GM21367 (cell line): ENCODE results near the gene MUC3A.
"Not testable (repeated sequence)": the region's sequence is repeated elsewhere in the genome, so short reads cannot be mapped to it uniquely, and the experiment has no call there.

Source experiments
- ATAC-seq: cut with Tn5 transposase; IDR thresholded peaks from one replicate; pipeline ENCODE4 v1.9.1; 2021; ENCODE audit not compliant: unreplicated experiment

Gene MUC3A

DNA sequence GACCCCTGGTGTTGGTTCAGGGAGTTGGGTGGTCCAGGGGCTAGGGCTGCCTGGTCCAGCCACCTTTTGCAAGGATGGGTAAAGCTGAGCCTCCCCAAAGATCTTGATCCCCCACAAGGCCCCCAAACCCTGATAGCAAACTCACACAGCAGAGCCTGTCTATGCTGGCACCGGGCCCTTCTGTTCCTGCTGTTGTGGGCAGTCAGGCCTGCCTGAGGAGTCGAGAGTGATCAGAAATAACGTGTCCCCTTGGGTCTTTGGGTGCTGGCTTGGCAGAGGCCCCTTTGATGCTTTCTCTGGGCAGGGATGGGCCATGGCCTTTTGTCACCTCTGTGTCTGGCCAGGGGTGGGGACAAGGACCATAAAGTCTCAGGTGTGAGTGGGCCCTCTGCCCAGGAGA is 19.3 kb downstream of the MUC3A start:
- ATAC-seq: no peak

DNA sequence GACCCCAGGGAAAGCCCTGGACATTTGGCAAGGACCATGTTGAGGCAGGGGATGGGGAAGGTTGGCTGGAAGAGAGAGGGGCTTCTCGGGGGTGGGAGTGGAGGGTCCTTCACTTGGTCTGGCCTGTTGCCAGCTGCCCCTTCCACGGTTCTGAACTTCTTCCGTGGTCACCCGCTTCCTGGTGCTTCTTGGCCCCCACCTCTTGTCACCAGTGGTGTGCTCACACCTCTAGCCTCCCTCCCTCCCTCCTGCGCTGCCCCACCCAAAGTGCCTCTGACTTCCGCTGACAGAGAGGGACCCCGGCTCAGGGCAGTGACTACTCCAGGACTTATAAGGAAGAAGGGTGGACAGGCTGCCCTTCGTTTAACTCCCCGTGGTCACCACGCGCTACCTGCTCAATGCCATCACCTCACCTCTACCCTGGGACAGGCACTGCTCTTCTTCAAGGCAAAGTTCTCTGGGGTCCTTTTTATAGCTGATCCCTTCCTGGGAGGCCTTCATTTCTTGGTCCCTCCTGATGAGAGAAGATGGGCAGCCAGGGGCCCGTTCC is 19.8 kb downstream of the MUC3A start, which contains the start of gene MUC12:
Gene MUC12 (plus strand): TSS at position 500 of the 550 bp plus-strand sequence. CDS start 58 bp downstream, outside the sequence.
- ATAC-seq: no peak

DNA sequence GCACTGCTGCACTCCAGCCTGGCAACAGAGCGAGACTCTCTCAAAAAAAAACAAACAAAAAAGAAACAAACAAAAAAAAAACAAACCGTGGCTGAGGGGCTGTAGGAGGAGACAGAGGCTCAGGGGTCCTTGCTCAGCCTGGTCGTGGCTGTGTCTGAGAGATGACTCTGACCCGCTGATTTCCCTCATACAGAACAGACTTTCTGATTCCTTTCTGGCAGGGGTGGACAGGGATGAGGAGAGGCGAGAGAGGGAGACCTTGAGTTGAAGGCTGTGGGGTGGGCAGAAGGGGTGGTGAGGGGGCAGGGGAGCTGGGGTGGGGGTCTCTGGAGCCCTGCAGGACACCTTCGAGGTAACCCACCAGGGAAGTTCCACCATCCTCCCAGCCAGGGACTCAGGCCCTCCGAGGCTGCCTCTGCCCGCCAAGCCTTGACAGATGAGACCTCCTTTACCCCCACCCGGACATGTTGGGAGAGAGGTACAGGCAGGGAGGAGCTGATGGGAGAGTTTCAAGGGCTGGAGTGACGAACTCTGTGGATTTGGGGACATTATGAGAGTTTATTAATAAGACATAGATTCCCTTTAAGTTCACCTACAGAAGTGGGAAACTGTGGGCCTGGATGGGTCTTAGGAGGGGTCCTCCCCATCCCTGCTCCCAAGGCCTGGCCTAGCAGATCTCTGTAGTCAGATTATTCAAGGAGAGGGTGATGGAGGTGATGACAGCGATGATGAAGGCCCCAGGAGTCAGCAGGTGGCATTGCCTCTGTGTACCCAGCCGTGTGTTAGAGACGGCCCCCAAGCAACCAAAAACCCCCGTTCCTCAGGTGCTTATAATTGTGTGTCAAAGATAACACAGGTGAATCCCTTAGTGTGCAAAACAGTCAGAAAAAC is 22.0 kb downstream of the MUC3A start:
- ATAC-seq: no peak

DNA sequence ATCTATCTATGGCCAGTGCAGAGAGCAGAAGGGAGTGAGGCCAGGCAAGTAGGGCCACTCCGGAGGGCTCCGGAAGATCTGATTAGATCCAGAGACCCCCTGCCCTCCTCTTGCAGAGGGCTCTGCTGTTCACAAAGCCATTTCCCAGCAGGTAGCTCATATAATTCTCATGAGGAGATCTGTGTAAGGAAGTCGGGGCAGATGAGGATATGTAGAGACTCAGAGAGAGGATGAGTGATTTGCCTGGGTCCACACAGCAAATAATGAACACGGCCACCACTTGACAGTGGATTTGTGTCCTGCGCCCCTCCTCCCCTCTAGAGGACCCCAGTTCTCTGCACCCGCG is 22.6 kb downstream of the MUC3A start:
- no peak for ATAC-seq

DNA sequence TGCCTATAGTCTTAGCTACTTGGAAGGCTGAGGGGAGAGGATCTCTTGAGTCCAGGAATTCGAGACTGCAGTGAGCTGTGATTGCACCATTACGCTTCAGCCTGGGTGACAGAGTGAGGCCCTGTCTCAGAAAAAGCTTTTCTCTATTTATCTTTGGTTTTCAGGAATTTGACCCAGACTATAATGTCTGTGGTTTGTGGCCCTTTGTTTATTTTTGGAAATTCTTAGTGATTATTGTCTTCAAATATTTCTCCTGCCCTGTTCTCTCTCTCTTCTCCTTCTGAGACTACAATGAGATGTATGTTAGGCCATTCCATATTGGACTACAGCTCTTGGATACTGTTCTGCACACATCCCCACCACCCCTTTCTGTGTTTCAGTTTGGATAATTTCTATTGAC is 24.7 kb downstream of the MUC3A start:
- no peak for ATAC-seq

DNA sequence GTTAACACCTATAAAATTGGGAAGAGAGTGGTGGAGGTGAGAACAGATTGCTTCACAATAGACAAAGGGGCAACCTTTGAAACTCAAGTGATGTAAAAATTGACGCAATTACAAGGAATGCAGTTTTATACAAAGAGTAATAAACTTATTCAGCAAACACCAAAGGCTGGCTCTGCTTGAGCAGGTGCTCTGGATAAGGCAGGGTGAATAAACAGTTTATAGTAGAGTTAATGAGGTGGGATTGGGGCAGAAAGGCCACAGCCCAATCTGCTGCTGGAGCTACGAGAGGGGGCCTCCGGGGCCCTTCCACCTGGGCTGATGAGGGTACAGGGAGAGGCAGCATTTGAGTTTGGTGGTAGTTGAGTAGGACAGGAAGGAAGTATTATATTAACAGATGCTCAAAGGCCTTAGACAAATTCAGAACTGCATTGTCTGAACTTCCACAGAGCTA is 26.1 kb downstream of the MUC3A start:
- ATAC-seq: no peak

DNA sequence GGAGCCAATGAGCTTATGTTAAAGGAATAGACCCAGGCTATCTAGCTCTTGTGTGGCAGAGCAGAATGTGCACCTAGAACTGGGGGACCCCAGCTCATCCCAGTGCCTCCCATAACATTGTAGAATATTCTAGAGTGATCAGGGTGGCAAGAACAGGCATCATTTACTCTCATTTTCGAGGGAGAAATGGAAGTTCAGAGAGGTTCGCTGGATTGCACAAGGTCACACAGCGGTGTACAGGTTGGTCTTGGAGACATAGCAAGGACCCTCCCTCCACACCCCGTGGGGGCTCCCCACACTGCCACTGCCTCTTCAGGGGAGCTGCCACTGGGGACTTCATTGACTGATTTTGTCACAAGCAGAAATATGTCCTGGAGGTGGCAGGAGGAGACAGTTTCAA is 29.0 kb downstream of the MUC3A start:
- ATAC-seq: no peak

- no peak for ATAC-seq
Measured at GRCh38 chr7:100983451-100984187, 34.3 kb downstream of the MUC3A start.

- ATAC-seq: not testable (repeated sequence)
Measured at GRCh38 chr7:100984241-100984918, 35.0 kb downstream of the MUC3A start.

GRCh38 chr7:100985033-100985797 is 35.9 kb downstream of the MUC3A start:
- not testable (repeated sequence) for ATAC-seq

- ATAC-seq: no peak
Measured at GRCh38 chr7:100991631-100992030, 42.3 kb downstream of the MUC3A start.

DNA sequence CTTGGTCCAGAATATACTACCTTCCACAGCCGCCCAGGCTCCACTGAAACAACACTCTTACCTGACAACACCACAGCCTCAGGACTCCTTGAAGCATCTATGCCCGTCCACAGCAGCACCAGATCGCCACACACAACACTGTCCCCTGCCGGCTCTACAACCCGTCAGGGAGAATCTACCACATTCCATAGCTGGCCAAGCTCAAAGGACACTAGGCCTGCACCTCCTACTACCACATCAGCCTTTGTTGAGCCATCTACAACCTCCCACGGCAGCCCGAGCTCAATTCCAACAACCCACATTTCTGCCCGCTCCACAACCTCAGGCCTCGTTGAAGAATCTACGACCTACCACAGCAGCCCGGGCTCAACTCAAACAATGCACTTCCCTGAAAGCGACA is 42.9 kb downstream of the MUC3A start:
- ATAC-seq: not testable (repeated sequence)

- not testable (repeated sequence) for ATAC-seq
Measured at GRCh38 chr7:100994671-100995070, 45.3 kb downstream of the MUC3A start.

- not testable (repeated sequence) for ATAC-seq
Measured at GRCh38 chr7:100998530-100998929, 49.2 kb downstream of the MUC3A start.

- ATAC-seq: not testable (repeated sequence)
Measured at GRCh38 chr7:100999334-100999733, 50.0 kb downstream of the MUC3A start.

DNA sequence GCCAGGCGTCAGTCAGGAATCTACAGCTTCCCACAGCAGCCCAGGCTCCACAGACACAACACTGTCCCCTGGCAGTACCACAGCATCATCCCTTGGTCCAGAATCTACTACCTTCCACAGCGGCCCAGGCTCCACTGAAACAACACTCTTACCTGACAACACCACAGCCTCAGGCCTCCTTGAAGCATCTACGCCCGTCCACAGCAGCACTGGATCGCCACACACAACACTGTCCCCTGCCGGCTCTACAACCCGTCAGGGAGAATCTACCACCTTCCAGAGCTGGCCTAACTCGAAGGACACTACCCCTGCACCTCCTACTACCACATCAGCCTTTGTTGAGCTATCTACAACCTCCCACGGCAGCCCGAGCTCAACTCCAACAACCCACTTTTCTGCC is 50.7 kb downstream of the MUC3A start:
- not testable (repeated sequence) for ATAC-seq

- ATAC-seq: not testable (repeated sequence)
Measured at GRCh38 chr7:101002333-101002732, 53.0 kb downstream of the MUC3A start.

DNA sequence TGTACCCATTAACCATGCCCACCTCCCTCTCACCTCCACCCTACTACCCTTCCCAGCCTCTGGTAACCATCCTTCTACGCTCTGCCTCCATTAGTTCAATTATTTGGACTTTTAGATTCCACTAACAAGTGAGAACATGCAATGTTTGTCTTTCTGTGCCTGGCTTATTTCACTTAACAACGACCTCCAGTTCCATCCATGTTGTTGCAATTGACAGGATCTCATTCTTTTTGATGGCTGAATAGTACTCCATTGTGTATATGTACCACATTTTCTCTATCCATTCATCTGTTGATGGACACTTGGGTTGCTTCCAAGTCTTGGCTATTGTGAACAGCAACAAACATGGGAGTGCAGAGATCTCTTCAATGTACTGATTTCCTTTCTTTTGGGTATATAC is 58.0 kb downstream of the MUC3A start:
- ATAC-seq: not testable (repeated sequence)

DNA sequence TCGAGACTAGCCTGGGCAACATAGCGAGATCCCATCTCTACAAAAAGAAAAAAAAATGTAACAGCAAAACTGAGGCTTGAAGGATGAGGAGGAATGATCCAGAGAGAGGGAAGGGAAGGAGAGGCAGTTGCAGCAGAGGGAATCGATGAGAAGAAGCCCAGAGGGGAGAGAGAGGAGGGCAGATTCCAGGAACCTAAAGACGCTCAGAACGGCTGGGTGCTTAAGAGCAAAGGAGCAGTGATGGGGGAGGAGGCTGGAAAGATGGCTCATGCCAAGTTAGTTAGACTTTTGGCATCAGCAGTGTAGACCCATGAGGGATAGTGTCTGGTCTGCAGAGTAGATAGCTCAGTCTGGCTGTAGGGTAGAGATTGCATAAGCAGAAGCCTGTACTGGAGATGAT is 60.3 kb downstream of the MUC3A start:
- ATAC-seq: no peak

- no peak for ATAC-seq
Measured at GRCh38 chr7:101012931-101013330, 63.6 kb downstream of the MUC3A start.
